Body of pancreas (tissue), 4 donors: ENCODE data around the gene BAZ2A. TPM values are rescaled to one million over a fixed set of nuclear protein-coding genes. Genes with fewer than 3 reads are reported as not detected.

Experiments
- ATAC-seq: fragments of 150-250 bp; one replicate; pipeline ENCODE4 v1.9.1; 2016
- DNase-seq, 4 donors: peaks; one replicate each; pipeline ENCODE4 v3.0.0-alpha.2; 2019
- H3K27ac ChIP-seq, 4 donors: fragments of 200-600 bp; sonication (generic); 1 replicate in 3 of 4; 2 replicates in 1 of 4; pipeline versions ENCODE4 v1.5.1 to v1.6.1; 2016 to 2019; ENCODE audit warnings: mild to moderate bottlenecking in 1 of 4, mixed read lengths in 1 of 4, moderate library complexity in 1 of 4
- H3K27me3 ChIP-seq, 2 donors: fragments of 200-600 bp; sonication (generic); one replicate each; pipeline ENCODE4 v1.6.0; 2016; ENCODE audit warnings: mild to moderate bottlenecking in 1 of 2
- H3K36me3 ChIP-seq, 2 donors: fragments of 200-600 bp; sonication (generic); replicated peaks in 1 of 2; 2 replicates each; pipeline ENCODE4 v1.5.1; 2016; ENCODE audit warnings: low read depth in 2 of 2; ENCODE audit not compliant: insufficient read depth in 1 of 2
- H3K4me1 ChIP-seq: fragments of 200-600 bp; sonication (generic); one replicate; pipeline ENCODE4 v1.6.0; 2016
- H3K4me3 ChIP-seq, 2 donors: fragments of 200-600 bp; sonication (generic); 1 replicate in 1 of 2; 2 replicates in 1 of 2; pipeline ENCODE4 v1.5.1; 2016 to 2019
- H3K9me3 ChIP-seq, 3 donors: fragments of 200-600 bp; sonication (generic); 1 replicate in 2 of 3; 2 replicates in 1 of 3; pipeline ENCODE4 v1.5.1; 2016
- CTCF ChIP-seq, 7 experiments: fragments of 450-650 bp in 4 of 7; fragments of 200-600 bp in 3 of 7; sonication (generic) in 3 of 7; IDR thresholded peaks; one replicate each; pipeline ENCODE4 v1.5.1; 2016 to 2019; ENCODE audit warnings: antibody characterized with exemption in 7 of 7
- POLR2A ChIP-seq, 3 donors: fragments of 450-650 bp; IDR thresholded peaks; one replicate each; pipeline ENCODE4 v1.6.1; 2016; ENCODE audit warnings: antibody characterized with exemption in 3 of 3, mild to moderate bottlenecking in 2 of 3
- WGBS, 2 donors: methylation state at CpG; one replicate each; pipeline ENCODE4 v1.1.5; 2017; 5-methylcytosine and 5-hydroxymethylcytosine counted together
- intact Hi-C: fragments of 100-400 bp; cut with DNase I; formaldehyde crosslinking; loops from one replicate; pipeline ENCODE4 v1.15.1; 2023
- total RNA-seq, 2 donors: library from RNA; depleted of rRNA; stranded (reverse); fragments of >200 nt; gene quantifications; one replicate each; pipeline ENCODE4 v1.1.0, GENCODE V29; 2016

The BAZ2A gene
- total RNA-seq, 2 donors from 2014 or later, result 52.7 to 56.8 TPM

- no peaks in the 10 kb centered on the region for H3K4me1 ChIP-seq
- TF ChIP-seq POLR2A (IDR thresholded peaks at IDR 0.05) (no peak), CTCF (IDR thresholded peaks at IDR 0.05) (no peak)
- no peak overlapping the region for H3K4me3 ChIP-seq
- no peak overlapping the region for H3K27ac ChIP-seq
- no peaks in the 10 kb centered on the region for H3K9me3 ChIP-seq
- intact Hi-C loops, result no loop called here
- no peaks in the 10 kb centered on the region for H3K27me3 ChIP-seq
- DNase-seq (no peak), ATAC-seq (no peak)
- peaks cover 10 to 44% of the 10 kb centered on the region in 2 donors for H3K36me3 ChIP-seq
Measured at GRCh38 chr12:56616925-56617324, 13.2 kb downstream of the BAZ2A start.

GRCh38 chr12:56616244-56616643 is 13.9 kb downstream of the BAZ2A start:
- Histone ChIP-seq H3K27me3 (no peaks in the 10 kb centered on the region), H3K36me3 (peaks cover 10 to 49% of the 10 kb centered on the region in 2 donors), H3K9me3 (no peaks in the 10 kb centered on the region), H3K4me1 (no peaks in the 10 kb centered on the region), H3K27ac (no peak overlapping the region), H3K4me3 (no peak overlapping the region)
- intact Hi-C loops, result no loop called here
- ATAC-seq (no peak), DNase-seq (no peak)
- TF ChIP-seq POLR2A (IDR thresholded peaks at IDR 0.05), result no peak
- no peak for TF ChIP-seq CTCF (IDR thresholded peaks at IDR 0.05)
- WGBS, 2 donors, result 91 to 99% methylated on average over 3 of the region's 3 CpGs

GRCh38 chr12:56614627-56615026 is 15.5 kb downstream of the BAZ2A start:
- no peak for ATAC-seq

GRCh38 chr12:56604355-56604754 is 25.8 kb downstream of the BAZ2A start:
- Histone ChIP-seq H3K9me3 (no peaks in the 10 kb centered on the region), H3K27ac (no peak overlapping the region), H3K36me3 (peaks cover 46 to 84% of the 10 kb centered on the region in 2 donors), H3K27me3 (no peaks in the 10 kb centered on the region), H3K4me1 (no peaks in the 10 kb centered on the region), H3K4me3 (no peak overlapping the region)
- DNase-seq (no peak), ATAC-seq (no peak)
- TF ChIP-seq POLR2A (IDR thresholded peaks at IDR 0.05), result no peak
- no peak for TF ChIP-seq CTCF (IDR thresholded peaks at IDR 0.05)
- intact Hi-C loops, result no loop called here
- WGBS, 2 donors, result 96 to 100% methylated on average over 3 of the region's 3 CpGs

More at GRCh38 chr12:56614627-56615026, 15.5 kb downstream of the BAZ2A start:
- DNase-seq, result no peak
- H3K36me3 ChIP-seq, result peaks cover 21 to 60% of the 10 kb centered on the region in 2 donors
- no peak overlapping the region for H3K27ac ChIP-seq
- H3K4me1 ChIP-seq, result no peaks in the 10 kb centered on the region
- intact Hi-C loops, result no loop called here
- no peak for TF ChIP-seq CTCF (IDR thresholded peaks at IDR 0.05)
- TF ChIP-seq POLR2A (IDR thresholded peaks at IDR 0.05), result no peak
- H3K4me3 ChIP-seq, result no peak overlapping the region
- 84 to 85% methylated on average over 8 of the region's 8 CpGs for WGBS, 2 donors
- H3K9me3 ChIP-seq, result no peaks in the 10 kb centered on the region
- no peaks in the 10 kb centered on the region for H3K27me3 ChIP-seq

GRCh38 chr12:56602239-56602638 is 27.9 kb downstream of the BAZ2A start:
- Histone ChIP-seq H3K4me1 (no peaks in the 10 kb centered on the region), H3K27ac (no peak overlapping the region), H3K36me3 (peaks cover 56 to 88% of the 10 kb centered on the region in 2 donors), H3K4me3 (no peak overlapping the region), H3K9me3 (no peaks in the 10 kb centered on the region), H3K27me3 (no peaks in the 10 kb centered on the region)
- 57 to 62% methylated on average over 3 of the region's 3 CpGs for WGBS, 2 donors
- intact Hi-C loops, result no loop called here
- no peak for DNase-seq
- ATAC-seq, result no peak
- no peak for TF ChIP-seq POLR2A (IDR thresholded peaks at IDR 0.05)
